Panc1 (cell line): ENCODE measurements around the gene CHCHD6.

ENCODE experiments used
- POLR2AphosphoS5 ChIP-seq: IDR thresholded peaks from 2 replicates; pipeline ENCODE4 v1.6.1; 2012; ENCODE audit warnings: mild to moderate bottlenecking, low read depth, low read length, moderate library complexity
- TF ChIP-seq, protein P1 (sequence below): fragments of 450-650 bp; IDR thresholded peaks from 2 replicates; pipeline ENCODE4 v1.5.1; 2017; ENCODE audit warnings: mild to moderate bottlenecking

DNA sequence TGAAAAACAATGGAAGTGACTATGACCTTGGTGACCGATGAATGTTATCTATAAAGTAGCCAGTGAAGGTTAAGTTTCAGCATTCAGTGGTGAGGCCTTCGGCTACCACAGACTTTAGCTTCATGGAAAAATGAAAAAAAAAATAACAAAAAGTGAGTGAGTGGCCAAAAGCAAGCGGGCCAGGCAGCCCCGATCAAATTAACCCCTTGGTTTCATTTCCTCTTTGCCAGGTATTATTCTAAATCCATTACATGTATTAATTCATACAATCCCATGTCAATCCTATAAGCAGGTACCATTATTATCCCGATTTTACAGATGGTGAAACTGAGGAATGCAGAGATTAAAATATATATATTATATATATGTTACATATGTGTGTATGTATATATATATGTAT is 21.0 kb upstream of the CHCHD6 start:
- TF ChIP-seq, protein P1, sequence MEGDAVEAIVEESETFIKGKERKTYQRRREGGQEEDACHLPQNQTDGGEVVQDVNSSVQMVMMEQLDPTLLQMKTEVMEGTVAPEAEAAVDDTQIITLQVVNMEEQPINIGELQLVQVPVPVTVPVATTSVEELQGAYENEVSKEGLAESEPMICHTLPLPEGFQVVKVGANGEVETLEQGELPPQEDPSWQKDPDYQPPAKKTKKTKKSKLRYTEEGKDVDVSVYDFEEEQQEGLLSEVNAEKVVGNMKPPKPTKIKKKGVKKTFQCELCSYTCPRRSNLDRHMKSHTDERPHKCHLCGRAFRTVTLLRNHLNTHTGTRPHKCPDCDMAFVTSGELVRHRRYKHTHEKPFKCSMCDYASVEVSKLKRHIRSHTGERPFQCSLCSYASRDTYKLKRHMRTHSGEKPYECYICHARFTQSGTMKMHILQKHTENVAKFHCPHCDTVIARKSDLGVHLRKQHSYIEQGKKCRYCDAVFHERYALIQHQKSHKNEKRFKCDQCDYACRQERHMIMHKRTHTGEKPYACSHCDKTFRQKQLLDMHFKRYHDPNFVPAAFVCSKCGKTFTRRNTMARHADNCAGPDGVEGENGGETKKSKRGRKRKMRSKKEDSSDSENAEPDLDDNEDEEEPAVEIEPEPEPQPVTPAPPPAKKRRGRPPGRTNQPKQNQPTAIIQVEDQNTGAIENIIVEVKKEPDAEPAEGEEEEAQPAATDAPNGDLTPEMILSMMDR, result no peak
- no peak for TF ChIP-seq POLR2AphosphoS5
